ENCODE measurements around the gene SEBOX.

The SEBOX gene

GRCh38 chr17:28317099-28317965 is 47.7 kb downstream of the SEBOX start:
- DNase-seq, result no peak

GRCh38 chr17:28315846-28316705 is 48.9 kb downstream of the SEBOX start:
- no peak for DNase-seq

GRCh38 chr17:28313841-28314240 is 51.2 kb downstream of the SEBOX start:
- no peak for DNase-seq
